IMR-90 (cell line): Measurements from ENCODE around the gene CACNA1I. TPM values are rescaled to one million over a fixed set of nuclear protein-coding genes. Genes with fewer than 3 reads are reported as not detected.

ENCODE experiments used
- ATAC-seq: fragments of 200-7000 bp; cut with Tn5 transposase; 2 replicates; pipeline ENCODE4 v1.9.1; 2020; ENCODE audit warnings: low read depth, mild to moderate bottlenecking, moderate library complexity
- BruUV-seq: library from RNA; stranded (reverse); fragments of 400-500 nt; replicated peaks from 2 replicates; lab custom pipeline; 2021; lab: Mats Ljungman, UMichigan
- CTCF ChIA-PET: fragments of 300-600 bp; formaldehyde crosslinking; extraction: SDS; loops from one replicate; lab custom pipeline; 2021; ENCODE audit warnings: antibody characterized with exemption; lab: Yijun Ruan, JAX
- POLR2A ChIA-PET: fragments of 300-600 bp; sonication (Branson Sonifier 250); formaldehyde crosslinking; loops from one replicate; lab custom pipeline; 2022; ENCODE audit warnings: antibody characterized with exemption; ENCODE audit not compliant: unreplicated experiment; lab: Charles Lee
- DNase-seq: peaks from one replicate; pipeline ENCODE4 v3.0.0; 2013
- H2AFZ ChIP-seq: replicated peaks from 2 replicates; pipeline ENCODE3; 2013; ENCODE audit warnings: low read length, mild to moderate bottlenecking; ENCODE audit not compliant: poor library complexity
- H2AK5ac ChIP-seq: 2 replicates; pipeline ENCODE4 v1.6.1; 2013; ENCODE audit warnings: low read depth, low read length, inconsistent platforms
- H2AK9ac ChIP-seq: replicated peaks from 2 replicates; pipeline ENCODE3; 2013; ENCODE audit warnings: mild to moderate bottlenecking, low read depth, low read length, moderate library complexity; ENCODE audit not compliant: poor library complexity
- H2BK120ac ChIP-seq: 2 replicates; pipeline ENCODE4 v1.6.1; 2013; ENCODE audit warnings: low read depth, low read length, inconsistent platforms
- H2BK15ac ChIP-seq: 3 replicates; pipeline ENCODE4 v1.6.1; 2013; ENCODE audit warnings: low read depth, low read length, inconsistent platforms
- H2BK20ac ChIP-seq: 2 replicates; pipeline ENCODE4 v1.6.1; 2013; ENCODE audit warnings: low read depth, mild to moderate bottlenecking, inconsistent platforms, low read length, moderate library complexity
- H2BK5ac ChIP-seq: 2 replicates; pipeline ENCODE4 v1.6.1; 2013; ENCODE audit warnings: mild to moderate bottlenecking, low read depth, low read length, inconsistent platforms; ENCODE audit not compliant: poor library complexity, severe bottlenecking
- H3K14ac ChIP-seq: replicated peaks from 2 replicates; pipeline ENCODE4 v1.6.1; 2013; ENCODE audit warnings: low read depth, low read length, inconsistent platforms
- H3K18ac ChIP-seq: 2 replicates; pipeline ENCODE4 v1.6.1; 2013; ENCODE audit warnings: low read depth, low read length, control low read depth
- H3K23ac ChIP-seq: 2 replicates; pipeline ENCODE4 v1.6.1; 2013; ENCODE audit warnings: low read depth, low read length, inconsistent platforms
- H3K27ac ChIP-seq: 2 replicates; pipeline ENCODE4 v1.5.1; 2013; ENCODE audit warnings: mild to moderate bottlenecking, control low read depth, low read length; ENCODE audit not compliant: insufficient read depth
- H3K27me3 ChIP-seq: 2 replicates; pipeline ENCODE4 v1.6.1; 2013; ENCODE audit warnings: low read length; ENCODE audit not compliant: control insufficient read depth, insufficient read depth
- H3K36me3 ChIP-seq: 2 replicates; pipeline ENCODE4 v1.6.1; 2013; ENCODE audit warnings: low read length, mixed read lengths; ENCODE audit not compliant: control insufficient read depth, insufficient read depth
- H3K4ac ChIP-seq: 2 replicates; pipeline ENCODE4 v1.6.1; 2013; ENCODE audit warnings: low read depth, low read length, inconsistent platforms
- H3K4me1 ChIP-seq: 2 replicates; pipeline ENCODE4 v1.6.1; 2013; ENCODE audit warnings: low read length, mixed read lengths; ENCODE audit not compliant: control insufficient read depth, insufficient read depth
- H3K4me2 ChIP-seq: 2 replicates; pipeline ENCODE4 v1.6.1; 2013; ENCODE audit warnings: low read depth, mild to moderate bottlenecking, control low read depth, low read length, moderate library complexity
- H3K4me3 ChIP-seq: 2 replicates; pipeline ENCODE4 v1.5.1; 2013; ENCODE audit warnings: low read depth, mild to moderate bottlenecking, control low read depth, low read length, moderate library complexity; ENCODE audit not compliant: insufficient read depth
- H3K56ac ChIP-seq: 2 replicates; pipeline ENCODE4 v1.6.1; 2013; ENCODE audit warnings: low read length, inconsistent platforms; ENCODE audit not compliant: insufficient read depth; ENCODE audit errors: extremely low read depth
- H3K79me1 ChIP-seq, 2 experiments: 2 replicates each; pipeline ENCODE4 v1.6.1; 2013; ENCODE audit warnings: low read length in 2 of 2, inconsistent platforms in 1 of 2, low read depth in 1 of 2
- H3K9ac ChIP-seq: 2 replicates; pipeline ENCODE4 v1.6.1; 2013; ENCODE audit warnings: low read depth, low read length, control low read depth
- H3K9me1 ChIP-seq: 2 replicates; pipeline ENCODE4 v1.6.1; 2013; ENCODE audit warnings: low read length, inconsistent platforms; ENCODE audit not compliant: insufficient read depth
- H3K9me3 ChIP-seq: 2 replicates; pipeline ENCODE4 v1.6.1; 2013; ENCODE audit warnings: low read length; ENCODE audit not compliant: control insufficient read depth, insufficient read depth
- H4K20me1 ChIP-seq: 2 replicates; pipeline ENCODE4 v1.6.1; 2013; ENCODE audit warnings: low read length, inconsistent platforms; ENCODE audit not compliant: insufficient read depth
- H4K5ac ChIP-seq: 2 replicates; pipeline ENCODE4 v1.6.1; 2013; ENCODE audit warnings: mild to moderate bottlenecking, low read depth, low read length, control low read depth
- H4K8ac ChIP-seq, 2 experiments: 2 replicates each; pipeline ENCODE4 v1.6.1; 2013; ENCODE audit warnings: low read depth in 2 of 2, low read length in 2 of 2, control low read depth in 1 of 2, inconsistent platforms in 1 of 2
- H4K91ac ChIP-seq: 2 replicates; pipeline ENCODE4 v1.6.1; 2013; ENCODE audit warnings: low read depth, low read length, inconsistent platforms; ENCODE audit not compliant: insufficient read depth
- BHLHE40 ChIP-seq: fragments of 150-350 bp; IDR thresholded peaks from 2 replicates; pipeline ENCODE4 v1.6.1; 2016; ENCODE audit warnings: mild to moderate bottlenecking, low read depth, low read length
- CEBPB ChIP-seq: IDR thresholded peaks from 2 replicates; pipeline ENCODE4 v1.6.1; 2012; ENCODE audit warnings: low read depth, low read length, improper control_type of control experiment
- CHD1 ChIP-seq: IDR thresholded peaks from 2 replicates; pipeline ENCODE4 v1.6.1; 2012; ENCODE audit warnings: low read depth, low read length, improper control_type of control experiment
- CTCF ChIP-seq: conservative IDR thresholded peaks from 2 replicates; pipeline ENCODE4 v1.5.1; 2012; ENCODE audit warnings: mild to moderate bottlenecking, low read depth, low read length, improper control_type of control experiment
- FOS ChIP-seq: fragments of 150-350 bp; IDR thresholded peaks from 2 replicates; pipeline ENCODE4 v1.6.1; 2016; ENCODE audit warnings: low read depth, low read length
- MAFK ChIP-seq: IDR thresholded peaks from 2 replicates; pipeline ENCODE4 v1.6.1; 2012; ENCODE audit warnings: low read depth, low read length, improper control_type of control experiment
- MAZ ChIP-seq: IDR thresholded peaks from 2 replicates; pipeline ENCODE4 v1.6.1; 2012; ENCODE audit warnings: low read depth, mild to moderate bottlenecking, low read length, improper control_type of control experiment, moderate library complexity, borderline replicate concordance
- MXI1 ChIP-seq: IDR thresholded peaks from 2 replicates; pipeline ENCODE4 v1.6.1; 2012; ENCODE audit warnings: low read depth, mild to moderate bottlenecking, low read length, moderate library complexity, borderline replicate concordance
- NFE2L2 ChIP-seq: fragments of 150-350 bp; IDR thresholded peaks from 2 replicates; pipeline ENCODE4 v1.6.1; 2016; ENCODE audit warnings: low read depth, mild to moderate bottlenecking, low read length
- POLR2A ChIP-seq: IDR thresholded peaks from 2 replicates; pipeline ENCODE4 v1.6.1; 2012; ENCODE audit warnings: mild to moderate bottlenecking, low read depth, low read length
- RAD21 ChIP-seq: IDR thresholded peaks from 2 replicates; pipeline ENCODE4 v1.6.1; 2012; ENCODE audit warnings: low read length, improper control_type of control experiment
- RCOR1 ChIP-seq: IDR thresholded peaks from 2 replicates; pipeline ENCODE4 v1.6.1; 2012; ENCODE audit warnings: mild to moderate bottlenecking, low read length, improper control_type of control experiment; ENCODE audit not compliant: insufficient replicate concordance
- RFX5 ChIP-seq: IDR thresholded peaks from 2 replicates; pipeline ENCODE4 v1.8.0; 2012; ENCODE audit warnings: low read depth, mild to moderate bottlenecking, low read length, moderate library complexity
- SMC3 ChIP-seq: fragments of 150-350 bp; IDR thresholded peaks from 2 replicates; pipeline ENCODE4 v1.6.1; 2016; ENCODE audit warnings: low read depth, mild to moderate bottlenecking, antibody characterized with exemption, low read length, moderate library complexity
- WGBS, 2 experiments: methylation state at CpG; one replicate each; pipeline versions ENCODE4 v1.1.5 to v1.1.7; 2013; ENCODE audit warnings: missing lambda C conversion rate in 2 of 2; ENCODE audit not compliant: insufficient read length in 1 of 2; ENCODE audit errors: extremely low coverage in 2 of 2; 5-methylcytosine and 5-hydroxymethylcytosine counted together
- dilution Hi-C: fragments of 300-500 bp; cut with HindIII; formaldehyde crosslinking; loops from one replicate; pipeline ENCODE4 v1.14.3; 2018; ENCODE audit warnings: low sequenced_read_pairs; ENCODE audit not compliant: unreplicated experiment
- in situ Hi-C: fragments of 300-500 bp; cut with MboI; formaldehyde crosslinking; loops from 3 replicates; pipeline ENCODE4 v1.14.3; 2019; ENCODE audit warnings: low sequenced_read_pairs, inconsistent platforms, mixed read lengths
- intact Hi-C: fragments of 100-400 bp; cut with micrococcal nuclease; formaldehyde crosslinking; loops from 2 replicates; pipeline ENCODE4 v1.10.0; 2022
- polyA plus RNA-seq, 3 experiments: library from polyadenylated mRNA; depleted of rRNA; stranded (reverse); fragments of >200 nt; gene quantifications; 2 replicates each; pipeline ENCODE4 v1.2.3, GENCODE V29; 2012; ENCODE audit warnings: low replicate concordance in 1 of 3
- total RNA-seq: library from RNA; depleted of rRNA; stranded (reverse); fragments of >200 nt; gene quantifications from 2 replicates; pipeline ENCODE4 v1.2.3, GENCODE V29; 2012
- TF ChIP-seq, protein P1 (sequence below): fragments of 150-350 bp; IDR thresholded peaks from 2 replicates; pipeline ENCODE4 v1.6.1; 2016; ENCODE audit warnings: low read depth, mild to moderate bottlenecking, low read length, moderate library complexity, borderline replicate concordance
- TF ChIP-seq, protein P2 (sequence below): fragments of 150-350 bp; IDR thresholded peaks from 2 replicates; pipeline ENCODE4 v1.6.1; 2017; ENCODE audit warnings: mild to moderate bottlenecking, antibody characterized with exemption, low read length, low read depth

CACNA1I gene
- total and polyA plus RNA-seq, 2 of the 4 experiments (the other 2 are of a cell fraction) = under 0.01 to 0.02 TPM

- TF ChIP-seq CHD1 (no peak), SMC3 (no peak), MXI1 (no peak), FOS (no peak), RAD21 (no peak), RFX5 (no peak), CEBPB (no peak), CTCF (no peak), POLR2A (no peak), RCOR1 (no peak), MAZ (no peak), BHLHE40 (no peak), MAFK (no peak), NFE2L2 (no peak)
- TF ChIP-seq, protein P1, sequence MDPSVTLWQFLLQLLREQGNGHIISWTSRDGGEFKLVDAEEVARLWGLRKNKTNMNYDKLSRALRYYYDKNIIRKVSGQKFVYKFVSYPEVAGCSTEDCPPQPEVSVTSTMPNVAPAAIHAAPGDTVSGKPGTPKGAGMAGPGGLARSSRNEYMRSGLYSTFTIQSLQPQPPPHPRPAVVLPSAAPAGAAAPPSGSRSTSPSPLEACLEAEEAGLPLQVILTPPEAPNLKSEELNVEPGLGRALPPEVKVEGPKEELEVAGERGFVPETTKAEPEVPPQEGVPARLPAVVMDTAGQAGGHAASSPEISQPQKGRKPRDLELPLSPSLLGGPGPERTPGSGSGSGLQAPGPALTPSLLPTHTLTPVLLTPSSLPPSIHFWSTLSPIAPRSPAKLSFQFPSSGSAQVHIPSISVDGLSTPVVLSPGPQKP = no peak
- TF ChIP-seq, protein P2, sequence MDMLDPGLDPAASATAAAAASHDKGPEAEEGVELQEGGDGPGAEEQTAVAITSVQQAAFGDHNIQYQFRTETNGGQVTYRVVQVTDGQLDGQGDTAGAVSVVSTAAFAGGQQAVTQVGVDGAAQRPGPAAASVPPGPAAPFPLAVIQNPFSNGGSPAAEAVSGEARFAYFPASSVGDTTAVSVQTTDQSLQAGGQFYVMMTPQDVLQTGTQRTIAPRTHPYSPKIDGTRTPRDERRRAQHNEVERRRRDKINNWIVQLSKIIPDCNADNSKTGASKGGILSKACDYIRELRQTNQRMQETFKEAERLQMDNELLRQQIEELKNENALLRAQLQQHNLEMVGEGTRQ = no peak
- 8% methylated on average over 12 of the region's 34 CpGs; no CpG with 5 or more reads in 1 of the 2 experiments for WGBS, 2 experiments
- Histone ChIP-seq H3K4me2 (peak overlapping the region; percentile 43; the same call in 1 of the 2 replicates), H3K79me1 (no peaks in the 10 kb centered on the region), H2BK5ac (no peak overlapping the region), H2AK9ac (no peak overlapping the region), H3K4me3 (no peak overlapping the region), H3K9me1 (0 out of 2 replicates have a peak, but pooled peaks cover 3% of the 10 kb centered on the region), H3K36me3 (no peaks in the 10 kb centered on the region), H2AK5ac (no peak overlapping the region), H3K56ac (no peak overlapping the region), H3K18ac (no peak overlapping the region), H2BK20ac (no peak overlapping the region), H3K9ac (no peak overlapping the region), H4K91ac (no peak overlapping the region), H3K4ac (no peak overlapping the region), H2BK120ac (no peak overlapping the region), H2AFZ (no peak overlapping the region), H3K9me3 (no peaks in the 10 kb centered on the region), H4K20me1 (no peaks in the 10 kb centered on the region), H3K23ac (no peak overlapping the region), H3K4me1 (peaks cover 2% of the 10 kb centered on the region; the same call in 1 of the 2 replicates), H3K27me3 (peaks cover 79% of the 10 kb centered on the region), H4K5ac (no peak overlapping the region), H4K8ac (no peak overlapping the region), H3K27ac (no peak overlapping the region), H3K14ac (no peak overlapping the region), H2BK15ac (no peak overlapping the region)
- ChIA-PET POLR2A (no interaction called here), CTCF (interaction anchor here (0.6 to 1.0 kb wide), 2 partner anchors 19 to 467 kb away, joined by 3 read pairs; no protein-coding TSS in a partner anchor)
- intact Hi-C loops (loop anchor here (5.0 kb wide), 1 partner anchor 249 kb away; no protein-coding TSS in a partner anchor), in situ Hi-C loops (no loop called here), dilution Hi-C loops (no loop called here)
- ATAC-seq (no peak), DNase-seq (no peak)
- BruUV-seq = no TSS peak
Measured at GRCh38 chr22:39558254-39558727, 12.3 kb upstream of the CACNA1I start.
